Mucosa of gallbladder (tissue), 1 donor: ENCODE data around the gene SAMD8. TPM values are rescaled to one million over a fixed set of nuclear protein-coding genes. Genes with fewer than 3 reads are reported as not detected.
"Not testable (repeated sequence)": the region's sequence is repeated elsewhere in the genome, so short reads cannot be mapped to it uniquely, and the experiment has no call there.

ENCODE experiments used
- DNase-seq: peaks from one replicate; pipeline ENCODE4 v3.0.0-alpha.2; 2020; ENCODE audit warnings: low spot score
- total RNA-seq: library from RNA; stranded (reverse); gene quantifications from one replicate; pipeline ENCODE4 v1.2.1, GENCODE V29; 2021
- donor health status: DM: no; HTN: no; CAD: no.

Gene SAMD8
- total RNA-seq, 1 donor from 2014 or later: 20.2 TPM

DNA sequence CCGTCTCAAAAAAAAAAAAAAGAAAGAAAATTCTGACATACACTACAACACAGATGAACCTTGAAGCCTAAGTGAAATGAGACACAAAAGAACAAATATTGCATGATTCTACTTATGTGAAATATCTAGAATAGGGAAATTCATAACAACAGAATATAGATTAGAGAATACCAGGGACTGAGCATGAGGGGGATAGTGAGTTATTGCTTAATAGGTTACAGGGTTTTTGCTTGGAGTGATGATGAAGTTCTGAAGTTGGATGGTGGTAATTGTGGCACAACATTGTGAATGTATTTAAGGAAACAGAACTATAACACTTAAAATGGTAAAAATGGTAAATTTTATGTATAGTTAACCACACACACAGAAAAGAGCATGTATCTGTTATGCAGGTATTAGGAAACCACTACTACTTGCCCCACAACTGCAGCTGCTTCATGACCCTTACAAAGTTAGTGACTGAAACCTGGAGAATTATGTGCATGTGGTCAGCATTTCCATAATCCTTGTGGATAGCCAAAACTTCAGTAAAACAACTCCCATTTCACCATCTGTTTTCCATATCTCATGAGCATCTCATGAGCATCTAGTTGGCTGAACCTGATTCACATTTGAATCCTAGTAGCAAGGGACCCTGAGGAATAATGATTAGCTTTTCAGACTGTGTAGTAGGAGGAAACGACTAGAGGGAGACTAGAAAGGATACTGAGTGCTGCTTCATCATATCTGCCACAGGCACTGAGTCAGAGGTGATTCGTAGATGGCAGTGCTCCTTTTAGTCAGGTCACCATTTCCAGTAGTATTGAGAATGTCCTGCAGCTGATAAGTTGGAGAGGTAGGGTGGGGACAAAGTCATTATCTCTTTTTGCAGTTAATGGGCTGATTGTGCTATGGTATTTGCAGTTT, 26.3 kb downstream of the SAMD8 start:
- DNase-seq: no peak

DNA sequence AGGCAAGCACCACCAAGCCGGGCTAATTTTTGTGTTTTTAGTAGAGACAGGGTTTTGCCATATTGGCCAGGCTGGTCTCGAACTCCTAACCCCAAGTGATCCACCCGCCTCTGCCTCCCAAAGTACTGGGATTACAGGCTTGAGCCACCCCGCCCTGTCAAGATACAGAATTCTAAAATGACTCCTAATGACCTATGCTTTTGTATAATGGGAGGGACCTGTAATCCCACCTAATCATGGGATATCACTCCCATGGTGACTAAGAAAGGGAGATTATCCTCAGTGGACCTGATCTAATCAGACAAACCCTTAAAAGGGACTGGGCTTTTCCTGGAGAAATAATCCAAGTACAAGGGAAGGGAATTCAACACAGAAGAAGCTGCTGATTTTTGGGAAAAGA, 28.8 kb downstream of the SAMD8 start:
- DNase-seq: no peak

DNA sequence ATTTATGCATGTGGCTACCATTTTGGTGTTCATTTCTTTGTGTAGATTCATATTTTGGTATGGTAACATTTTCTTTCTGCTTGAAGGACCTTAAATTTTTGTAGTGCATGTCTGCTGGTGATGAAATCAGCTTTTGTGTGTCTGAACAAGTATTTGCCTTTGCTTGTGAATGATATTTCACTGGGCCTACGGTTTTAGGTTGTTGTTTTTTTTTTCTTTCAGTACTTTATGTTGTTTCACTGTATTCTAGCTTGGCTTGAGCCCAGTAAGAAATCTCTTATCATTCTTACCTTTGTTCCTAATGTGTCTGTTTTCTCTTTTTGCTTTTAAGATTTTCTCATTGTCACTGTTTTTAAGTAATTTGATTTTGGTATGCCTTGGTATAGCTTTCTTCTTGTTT, 31.9 kb downstream of the SAMD8 start:
- DNase-seq: no peak

- DNase-seq: no peak
Measured at GRCh38 chr10:75145590-75145989, 34.1 kb downstream of the SAMD8 start.

DNA sequence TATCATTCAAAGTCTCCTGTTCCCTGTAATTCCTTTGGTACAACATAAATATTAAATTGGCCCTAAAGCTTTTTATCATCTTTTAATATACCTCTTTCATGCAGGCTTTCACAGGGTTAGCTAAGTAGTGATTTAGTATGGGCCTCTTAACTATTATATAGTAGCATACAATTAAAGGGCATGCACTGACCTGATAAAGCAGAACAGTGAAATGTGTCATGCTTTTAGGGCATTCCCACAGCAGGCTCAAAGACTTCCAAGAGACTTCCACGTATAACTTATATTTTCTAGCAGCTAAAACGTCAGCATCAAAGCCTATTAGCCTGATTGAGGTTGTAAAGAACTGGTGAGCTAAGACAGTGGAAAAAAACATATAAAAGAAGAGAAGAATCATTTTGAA, 35.3 kb downstream of the SAMD8 start:
- no peak for DNase-seq

- no peak for DNase-seq
Measured at GRCh38 chr10:75150656-75151055, 39.2 kb downstream of the SAMD8 start.

GRCh38 chr10:75159519-75159918, 48.1 kb downstream of the SAMD8 start:
- DNase-seq: no peak

DNA sequence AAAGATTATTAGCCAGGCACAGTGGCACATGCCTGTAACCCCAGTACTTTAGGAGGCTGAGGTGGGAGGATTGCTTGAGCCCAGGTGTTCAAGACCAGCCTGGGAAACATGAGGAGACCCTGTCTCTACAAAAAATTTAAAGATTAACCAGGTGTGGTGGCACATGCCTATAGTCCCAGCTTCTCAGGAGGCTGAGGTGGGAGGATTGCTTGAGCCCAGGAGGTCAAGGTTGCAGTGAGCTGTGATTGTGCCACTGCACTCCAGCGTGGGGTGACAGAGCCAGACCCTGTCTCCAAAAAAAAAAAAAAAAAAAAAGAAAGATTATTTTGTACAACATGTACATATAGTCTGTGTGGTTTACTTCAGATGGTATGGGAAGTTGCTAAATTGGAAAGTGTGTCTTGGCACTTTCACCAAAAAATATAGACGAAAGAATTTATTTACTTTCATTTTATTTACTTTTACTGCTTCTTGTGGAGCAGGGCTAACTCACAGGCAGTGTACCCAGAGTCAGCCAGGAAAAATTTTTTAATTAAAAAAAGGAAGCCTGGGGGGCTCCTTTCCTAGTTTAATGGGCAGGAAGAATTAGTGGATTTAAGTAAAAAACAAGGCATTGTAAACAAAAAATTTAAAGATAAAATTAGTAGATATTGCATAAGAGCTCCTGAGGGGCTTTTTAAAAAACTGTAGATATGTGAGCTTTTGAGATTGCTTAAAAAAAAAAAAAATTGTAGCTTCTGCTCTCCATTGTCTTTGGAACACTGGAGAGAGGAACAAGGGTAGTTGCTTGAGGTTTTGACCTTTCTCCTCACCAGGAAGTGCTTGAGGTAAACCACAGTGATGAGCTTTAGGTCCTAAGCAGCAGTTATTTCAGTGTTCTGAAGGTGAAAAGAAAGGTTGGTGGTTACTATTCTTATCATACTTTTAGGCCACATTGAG, 54.5 kb downstream of the SAMD8 start:
- no peak for DNase-seq

- no peak for DNase-seq
Measured at GRCh38 chr10:75166623-75166972, 55.1 kb downstream of the SAMD8 start.

- no peak for DNase-seq
Measured at GRCh38 chr10:75168275-75168674, 56.8 kb downstream of the SAMD8 start.

GRCh38 chr10:75170215-75170614, 58.8 kb downstream of the SAMD8 start:
- DNase-seq: no peak

- no peak for DNase-seq
Measured at GRCh38 chr10:75175046-75175445, 63.6 kb downstream of the SAMD8 start.

DNA sequence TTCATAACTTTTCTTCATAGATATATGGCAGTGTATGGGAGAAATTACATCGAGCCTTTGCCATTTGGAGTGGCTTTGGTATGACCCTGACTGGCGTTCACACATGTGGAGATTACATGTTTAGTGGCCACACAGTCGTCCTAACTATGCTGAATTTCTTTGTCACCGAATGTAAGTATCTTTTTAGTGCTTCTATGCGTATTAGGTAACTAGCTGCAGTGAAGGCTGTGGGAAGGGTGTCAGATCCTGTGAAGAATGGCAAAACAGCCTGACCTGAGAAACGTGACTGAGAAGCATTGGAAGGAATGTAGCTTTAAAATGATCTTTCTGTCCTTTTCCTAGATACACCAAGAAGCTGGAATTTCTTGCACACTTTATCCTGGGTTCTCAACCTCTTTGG, 64.6 kb downstream of the SAMD8 start:
- DNase-seq: no peak

- DNase-seq: no peak
Measured at GRCh38 chr10:75176736-75177135, 65.3 kb downstream of the SAMD8 start.

DNA sequence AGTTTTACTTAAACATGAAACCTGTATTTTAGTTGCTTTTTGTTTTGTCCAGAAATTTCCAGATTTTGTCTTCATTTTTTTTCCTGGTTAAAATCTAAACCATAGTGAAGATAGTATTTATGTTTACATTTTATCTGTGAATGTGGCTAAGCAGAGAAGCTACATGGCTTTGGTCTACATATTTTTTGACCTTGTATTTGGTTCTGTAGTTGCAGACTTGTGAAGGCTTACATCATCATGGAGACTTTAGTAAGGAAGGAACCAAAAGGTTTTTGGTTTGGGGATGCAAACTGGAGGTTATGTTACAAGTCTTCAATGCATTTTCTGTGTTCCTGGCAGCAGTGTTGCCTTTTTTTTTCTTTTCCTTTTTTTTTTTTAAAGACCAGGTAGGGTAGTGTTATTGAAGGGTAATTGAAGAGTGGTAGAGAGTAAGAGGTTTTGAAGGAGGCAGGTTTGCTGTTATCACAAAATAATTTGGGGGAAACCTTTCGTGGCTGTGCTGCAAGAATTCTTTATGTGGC, 68.3 kb downstream of the SAMD8 start:
- no peak for DNase-seq

GRCh38 chr10:75180592-75180991, 69.1 kb downstream of the SAMD8 start:
- DNase-seq: no peak

- DNase-seq: no peak
Measured at GRCh38 chr10:75181073-75181472, 69.6 kb downstream of the SAMD8 start.

DNA sequence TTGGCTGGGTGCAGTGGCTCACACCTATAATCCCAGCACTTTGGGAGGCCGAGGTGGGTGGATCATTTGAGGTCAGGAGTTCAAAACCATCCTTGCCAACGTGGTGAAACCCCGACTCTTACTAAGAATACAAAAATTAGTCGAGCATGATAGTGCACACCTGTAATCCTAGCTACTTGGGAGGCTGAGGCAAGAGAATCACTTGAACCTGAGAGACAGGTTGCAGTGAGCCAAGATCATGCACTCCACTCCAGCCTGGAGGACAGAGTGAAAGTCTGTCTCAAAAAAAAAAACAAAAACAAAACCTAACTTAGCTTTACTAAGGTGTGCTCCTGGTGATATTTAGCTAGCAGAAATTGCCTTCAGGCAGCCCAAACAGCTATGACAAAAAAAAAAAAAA, 74.9 kb downstream of the SAMD8 start:
- DNase-seq: no peak

- DNase-seq: peak; percentile 64
Measured at GRCh38 chr10:75187961-75188426, 76.5 kb downstream of the SAMD8 start.

GRCh38 chr10:75188522-75188921, 77.1 kb downstream of the SAMD8 start:
- not testable (repeated sequence) for DNase-seq

DNA sequence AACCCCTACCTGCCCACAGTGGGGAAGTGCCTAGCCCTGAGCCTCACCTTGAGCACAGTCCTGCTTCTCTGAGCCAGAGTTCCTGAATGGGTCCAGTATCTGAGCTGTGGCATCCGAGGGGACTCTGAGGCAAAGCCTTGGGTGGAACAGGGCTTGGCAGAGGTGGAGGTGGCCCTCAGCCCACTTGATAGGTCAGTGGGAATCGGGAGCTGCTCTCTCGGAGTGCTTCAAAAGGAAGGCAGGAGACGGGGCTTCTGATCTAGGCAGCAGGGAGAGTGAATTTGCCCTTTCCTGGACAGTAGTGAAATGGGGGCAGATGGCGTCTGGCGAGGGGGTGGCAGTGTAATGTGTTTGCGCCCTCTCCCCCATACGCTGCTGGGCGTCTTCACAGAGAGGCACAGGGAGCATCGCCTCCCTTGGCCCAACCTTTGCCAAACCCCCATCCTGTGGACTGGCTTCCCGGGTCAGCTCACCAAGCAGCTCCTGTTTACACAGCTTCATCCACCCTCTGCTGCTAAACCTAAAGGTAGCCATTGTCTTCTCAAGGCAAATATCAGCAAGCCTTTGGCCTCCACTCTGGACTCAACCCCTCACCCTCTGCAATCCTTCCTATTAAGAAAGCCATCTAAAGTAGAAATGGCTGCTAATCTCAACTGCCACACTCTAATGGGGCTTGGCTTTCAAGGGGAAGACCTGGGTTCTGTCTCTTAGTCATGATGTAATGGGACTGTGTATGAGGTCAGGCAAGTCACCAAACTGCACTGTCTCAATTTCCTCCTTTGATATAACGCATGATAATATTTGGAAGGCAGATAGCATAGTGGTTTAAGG, 78.0 kb downstream of the SAMD8 start:
- DNase-seq: no peak
